Measurements from ENCODE around the gene D2HGDH.

DNA sequence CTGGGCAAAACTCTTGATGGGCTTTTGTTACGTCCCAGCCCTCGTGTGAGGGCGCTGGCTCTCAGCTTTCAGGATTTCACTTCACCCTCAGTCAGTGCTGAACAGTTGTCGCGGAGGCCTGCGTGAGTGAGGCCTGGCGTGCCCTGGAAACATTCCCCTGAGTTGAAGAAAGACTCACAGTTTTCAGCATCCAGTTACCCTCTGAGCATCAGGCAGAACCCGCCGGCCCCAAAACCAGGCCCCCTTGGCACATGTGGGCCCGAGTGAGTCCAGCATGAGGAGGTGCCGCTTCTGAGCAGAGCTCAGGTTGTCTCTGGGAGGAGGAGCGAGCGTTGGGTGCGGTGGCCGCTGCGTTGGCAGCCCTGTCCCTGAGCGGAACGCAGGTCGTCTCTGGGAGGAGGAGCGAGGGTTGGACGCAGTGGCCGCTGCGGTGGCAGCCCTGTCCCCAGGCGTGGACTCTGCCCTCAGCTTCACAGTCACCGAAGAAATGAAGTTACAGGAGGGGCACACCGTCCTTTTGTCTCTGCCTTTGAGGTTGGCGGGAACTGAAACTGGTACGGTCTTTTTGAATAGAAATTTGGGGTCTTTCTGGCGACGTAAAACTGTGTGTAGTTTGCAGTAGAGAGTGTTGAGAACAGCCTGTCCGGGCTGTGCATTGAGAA, 74.4 kb downstream of the D2HGDH start, which contains the start of gene NEU4:
- TF ChIP-seq, protein P1, sequence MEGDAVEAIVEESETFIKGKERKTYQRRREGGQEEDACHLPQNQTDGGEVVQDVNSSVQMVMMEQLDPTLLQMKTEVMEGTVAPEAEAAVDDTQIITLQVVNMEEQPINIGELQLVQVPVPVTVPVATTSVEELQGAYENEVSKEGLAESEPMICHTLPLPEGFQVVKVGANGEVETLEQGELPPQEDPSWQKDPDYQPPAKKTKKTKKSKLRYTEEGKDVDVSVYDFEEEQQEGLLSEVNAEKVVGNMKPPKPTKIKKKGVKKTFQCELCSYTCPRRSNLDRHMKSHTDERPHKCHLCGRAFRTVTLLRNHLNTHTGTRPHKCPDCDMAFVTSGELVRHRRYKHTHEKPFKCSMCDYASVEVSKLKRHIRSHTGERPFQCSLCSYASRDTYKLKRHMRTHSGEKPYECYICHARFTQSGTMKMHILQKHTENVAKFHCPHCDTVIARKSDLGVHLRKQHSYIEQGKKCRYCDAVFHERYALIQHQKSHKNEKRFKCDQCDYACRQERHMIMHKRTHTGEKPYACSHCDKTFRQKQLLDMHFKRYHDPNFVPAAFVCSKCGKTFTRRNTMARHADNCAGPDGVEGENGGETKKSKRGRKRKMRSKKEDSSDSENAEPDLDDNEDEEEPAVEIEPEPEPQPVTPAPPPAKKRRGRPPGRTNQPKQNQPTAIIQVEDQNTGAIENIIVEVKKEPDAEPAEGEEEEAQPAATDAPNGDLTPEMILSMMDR (IDR thresholded peaks at IDR 0.05) = no peak
- no peak for TF ChIP-seq POLR2A (IDR thresholded peaks at IDR 0.05)

Data from vagina (tissue), 2 donors.